ENCODE data around the gene CHCHD3.

Gene CHCHD3

GRCh38 chr7:132793474-132793873, 288.4 kb downstream of the CHCHD3 start:
- no peak for FAIRE-seq

- FAIRE-seq: no peak
Measured at GRCh38 chr7:132791036-132791435, 290.9 kb downstream of the CHCHD3 start.

GRCh38 chr7:132790104-132790503, 291.8 kb downstream of the CHCHD3 start:
- FAIRE-seq: no peak

DNA sequence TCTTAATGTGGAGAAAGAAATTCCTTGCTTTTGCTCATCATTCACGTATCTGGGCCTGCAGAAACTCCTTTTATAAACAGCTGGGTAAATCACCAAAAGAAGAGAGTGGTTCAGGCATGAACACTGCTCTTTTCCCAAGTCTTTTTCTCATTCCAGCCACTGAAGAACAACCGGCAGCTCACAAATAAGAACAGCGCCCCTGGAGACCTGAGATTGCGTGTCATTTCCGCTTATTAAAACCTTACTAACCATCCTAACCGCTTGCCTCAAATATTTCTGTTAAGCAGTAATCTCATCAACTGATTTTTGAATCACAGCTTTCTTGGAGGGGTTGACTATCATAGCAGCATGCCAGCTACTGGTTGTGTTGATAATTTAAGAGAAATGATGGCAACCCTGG, 292.6 kb downstream of the CHCHD3 start:
- FAIRE-seq: no peak

- no peak for FAIRE-seq
Measured at GRCh38 chr7:132785870-132786269, 296.0 kb downstream of the CHCHD3 start.

GRCh38 chr7:132784406-132784805, 297.5 kb downstream of the CHCHD3 start:
- FAIRE-seq: no peak

DNA sequence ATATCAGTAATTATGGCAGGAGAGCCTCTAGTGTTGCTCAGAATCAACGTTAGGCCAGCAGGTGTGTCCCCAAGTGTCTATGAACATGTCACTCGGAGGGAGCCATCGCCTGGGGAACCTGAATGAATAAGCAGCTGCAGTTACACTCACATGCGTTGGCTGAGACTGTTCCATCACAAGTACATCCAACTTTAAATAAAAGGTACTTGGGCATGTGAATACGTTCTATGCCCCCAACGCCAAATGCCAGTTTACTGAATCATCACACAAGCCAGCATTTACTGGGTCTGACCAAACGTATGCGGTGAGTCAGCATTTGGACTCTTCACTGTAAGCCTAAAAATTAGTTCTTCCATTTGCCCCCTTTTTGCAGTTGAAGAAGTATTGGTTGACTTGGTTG, 298.1 kb downstream of the CHCHD3 start:
- FAIRE-seq: no peak

DNA sequence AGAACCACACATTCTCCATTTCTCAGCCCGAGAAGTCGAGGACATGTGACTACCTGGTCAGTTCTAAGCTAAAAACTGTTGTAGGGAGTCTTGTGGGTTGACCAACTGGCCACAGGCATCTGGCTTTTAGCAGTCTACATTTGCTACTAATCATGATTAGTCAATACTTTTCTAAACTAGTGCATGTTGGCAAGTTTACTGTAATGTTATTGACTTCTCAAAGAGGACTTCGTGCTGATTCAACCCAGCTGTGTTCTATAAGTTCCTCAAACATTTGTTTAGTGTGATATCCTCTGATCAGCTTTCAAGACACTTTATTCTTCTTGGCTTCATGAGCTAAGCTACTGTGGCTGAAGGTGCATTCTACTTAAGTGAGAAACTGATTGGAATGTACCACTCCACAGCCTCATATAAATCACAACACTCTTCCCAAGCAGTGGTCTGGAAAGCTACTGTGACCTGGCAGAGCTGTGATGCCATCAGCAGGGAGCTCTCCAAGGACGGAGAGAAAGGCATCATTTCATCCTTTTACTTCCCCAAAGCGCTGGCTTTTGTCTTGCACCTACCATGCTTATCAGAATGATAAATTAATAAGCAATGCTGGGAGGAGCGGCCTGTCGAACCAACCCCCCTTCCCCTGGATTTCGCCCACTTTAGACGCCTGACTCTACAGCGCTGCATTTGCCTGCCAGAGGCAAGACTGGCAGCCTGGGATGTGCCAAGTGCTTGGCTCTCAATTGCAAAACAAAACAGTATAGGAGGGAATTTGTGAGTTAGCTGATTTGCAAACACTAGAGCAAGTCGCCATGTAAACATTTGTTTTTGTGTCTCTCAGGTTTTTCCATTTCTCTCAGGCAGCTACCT, 298.9 kb downstream of the CHCHD3 start:
- FAIRE-seq: no peak

GRCh38 chr7:132780822-132781221, 301.1 kb downstream of the CHCHD3 start:
- FAIRE-seq: no peak

- FAIRE-seq: no peak
Measured at GRCh38 chr7:132779164-132779563, 302.7 kb downstream of the CHCHD3 start.

- no peak for FAIRE-seq
Measured at GRCh38 chr7:132778761-132779160, 303.1 kb downstream of the CHCHD3 start.

DNA sequence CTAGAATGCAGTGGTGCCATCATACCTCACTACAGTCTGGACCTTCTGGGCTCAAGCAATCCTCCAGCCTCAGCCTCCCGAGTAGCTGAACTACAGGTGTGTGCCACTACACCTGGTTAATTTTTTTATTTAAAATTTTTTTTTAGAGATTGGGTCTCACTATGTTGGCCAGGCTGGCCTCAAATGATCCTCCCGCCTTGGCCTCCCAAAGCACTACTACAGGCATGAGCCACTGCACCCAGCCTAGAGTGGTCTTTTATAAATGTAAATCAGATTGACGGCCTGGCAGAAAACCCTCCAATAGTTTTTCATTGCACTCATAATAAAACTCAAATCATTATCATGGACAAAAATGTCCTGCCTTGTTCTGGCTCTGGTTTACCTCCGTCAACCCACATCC, 303.9 kb downstream of the CHCHD3 start:
- FAIRE-seq: no peak

DNA sequence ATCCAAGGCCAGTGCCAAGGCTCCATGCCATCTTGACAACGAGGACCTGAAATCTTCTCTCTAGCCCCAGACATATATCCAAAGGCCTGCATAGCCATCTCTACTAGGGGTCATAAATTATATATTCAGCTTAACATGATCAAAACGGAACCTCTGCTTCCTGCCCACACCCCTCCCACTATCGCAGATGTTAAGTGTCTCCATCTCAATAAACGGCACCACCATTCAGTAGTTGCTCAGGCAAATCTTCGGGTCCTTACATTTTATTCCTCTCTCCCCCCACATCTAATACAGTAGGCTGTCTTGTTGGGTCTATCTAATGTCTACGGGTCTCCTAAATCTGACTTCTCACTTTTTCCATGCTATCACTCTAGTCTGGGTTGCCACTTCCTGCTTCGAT, 304.5 kb downstream of the CHCHD3 start:
- FAIRE-seq: no peak

DNA sequence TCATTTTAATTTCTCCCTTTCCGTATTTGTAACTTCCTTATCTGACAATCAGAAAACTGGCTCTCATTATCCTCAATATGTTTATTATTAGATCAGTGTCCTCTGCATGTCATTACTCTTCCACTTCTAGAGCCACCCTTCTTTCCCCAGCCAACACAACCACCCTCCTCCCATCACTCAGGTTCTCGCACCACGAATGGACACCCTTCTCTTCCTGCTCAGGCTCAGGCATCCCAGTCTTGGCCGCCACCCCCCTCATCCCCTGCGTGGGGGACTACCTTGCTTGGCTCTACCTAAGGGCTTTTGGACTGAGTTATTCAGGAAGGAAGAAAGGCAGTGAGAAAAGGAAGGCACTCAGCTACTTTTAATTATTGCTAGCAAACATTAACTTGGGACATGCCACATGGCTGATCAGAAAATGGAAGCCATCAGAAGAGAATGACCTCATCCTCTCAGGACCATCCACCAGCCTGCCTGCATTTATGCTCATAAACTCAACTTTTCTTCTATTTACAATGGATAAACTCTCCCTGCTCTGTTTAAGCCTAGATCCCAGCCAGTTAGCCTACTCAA, 305.8 kb downstream of the CHCHD3 start:
- FAIRE-seq: no peak

- FAIRE-seq: no peak
Measured at GRCh38 chr7:132773527-132773956, 308.3 kb downstream of the CHCHD3 start.

GRCh38 chr7:132771301-132771730, 310.6 kb downstream of the CHCHD3 start:
- FAIRE-seq: no peak

DNA sequence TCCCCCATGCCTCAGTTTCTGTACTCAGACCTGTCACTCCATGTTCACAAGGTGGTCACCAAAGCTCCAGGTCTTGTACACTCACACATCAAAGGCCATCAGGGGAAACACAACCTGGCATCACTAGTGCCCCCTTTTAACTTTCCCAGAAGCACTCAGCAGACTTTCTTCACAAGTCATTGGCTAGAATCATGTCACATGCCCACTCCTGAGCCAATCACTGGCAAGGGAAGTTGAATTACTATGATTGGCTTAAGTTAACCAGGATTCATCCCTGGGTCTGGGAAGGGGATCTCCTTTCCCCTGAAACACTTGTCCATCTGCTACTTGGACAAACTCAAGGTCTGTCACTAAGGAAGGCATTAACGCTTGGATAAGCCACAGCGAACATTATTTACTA, 311.8 kb downstream of the CHCHD3 start:
- no peak for FAIRE-seq

DNA sequence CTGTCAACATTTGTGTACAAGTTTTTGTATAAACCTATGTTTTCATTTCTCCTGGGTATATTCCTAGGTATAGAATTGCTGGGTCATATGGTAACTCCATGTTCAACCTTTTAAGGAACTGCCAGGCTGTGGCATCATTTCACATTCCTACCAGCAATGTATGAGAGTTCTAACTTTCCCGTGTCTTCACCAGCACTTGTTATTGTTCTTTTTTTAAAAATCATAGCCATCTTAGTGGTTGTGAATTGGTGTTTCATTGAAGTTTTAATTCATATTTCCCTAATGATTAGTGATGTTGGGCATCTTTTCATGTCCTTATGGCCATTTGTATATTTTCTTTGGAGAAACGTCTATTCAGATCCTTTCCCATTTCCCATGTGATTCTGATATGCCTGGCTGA, 312.6 kb downstream of the CHCHD3 start:
- no peak for FAIRE-seq

- FAIRE-seq: no peak
Measured at GRCh38 chr7:132768099-132768498, 313.8 kb downstream of the CHCHD3 start.

DNA sequence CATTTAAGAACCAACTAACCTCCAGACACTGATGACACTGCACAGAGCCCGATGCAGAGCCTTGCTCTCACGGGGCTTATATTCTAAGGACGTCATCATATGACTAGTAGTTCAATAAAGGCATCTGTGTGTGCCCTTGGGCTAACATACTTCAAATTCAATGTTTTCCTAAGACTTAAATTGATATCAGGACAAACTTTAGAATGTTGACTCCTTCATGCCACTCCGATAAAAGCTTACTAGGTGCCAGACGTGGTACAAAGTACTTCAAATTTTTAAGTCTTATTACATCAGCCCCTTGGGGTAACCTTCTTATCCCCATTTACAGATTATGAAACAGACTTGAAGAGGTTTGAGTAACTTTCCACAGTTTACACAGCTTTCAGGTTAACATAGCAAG, 314.5 kb downstream of the CHCHD3 start:
- no peak for FAIRE-seq

DNA sequence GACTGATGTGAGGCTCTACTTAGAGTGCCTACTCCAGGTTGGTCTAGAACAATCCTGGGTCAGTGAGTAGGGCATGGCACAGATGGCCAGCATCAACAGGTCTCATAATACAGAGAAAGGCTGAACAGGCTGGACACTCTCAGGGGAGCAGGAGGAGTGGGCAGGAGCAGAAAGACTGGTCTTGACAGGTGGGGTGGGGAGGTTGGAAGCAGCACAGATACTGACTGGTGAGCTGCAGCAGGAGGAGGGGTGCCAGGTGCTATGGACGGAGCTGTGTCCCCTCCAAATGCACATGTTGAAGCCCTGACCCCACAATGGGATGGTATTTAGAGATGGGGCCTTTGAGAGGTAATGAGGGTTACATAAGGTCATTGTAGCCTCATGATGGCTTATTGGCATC, 315.2 kb downstream of the CHCHD3 start:
- no peak for FAIRE-seq

DNA sequence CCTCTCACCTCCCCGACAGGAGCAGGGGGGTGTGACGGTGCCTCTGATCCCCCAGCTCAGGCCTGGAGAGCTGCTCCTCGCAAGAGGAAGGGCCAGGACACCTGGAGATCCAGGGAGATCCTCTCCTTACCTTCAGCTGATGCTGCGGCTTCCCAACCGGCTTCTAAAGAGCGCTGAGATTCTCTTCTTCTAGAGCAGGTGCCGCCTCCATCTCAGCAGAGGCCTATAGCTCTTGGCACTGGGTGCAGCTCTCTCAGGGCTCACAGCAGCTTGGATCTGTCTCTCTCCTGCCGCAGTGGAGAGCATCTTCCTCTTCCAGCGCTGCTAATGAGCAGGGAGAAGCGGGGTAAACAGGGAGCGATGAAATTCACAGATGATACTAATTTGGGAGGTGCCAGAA, 316.0 kb downstream of the CHCHD3 start:
- FAIRE-seq: no peak

DNA sequence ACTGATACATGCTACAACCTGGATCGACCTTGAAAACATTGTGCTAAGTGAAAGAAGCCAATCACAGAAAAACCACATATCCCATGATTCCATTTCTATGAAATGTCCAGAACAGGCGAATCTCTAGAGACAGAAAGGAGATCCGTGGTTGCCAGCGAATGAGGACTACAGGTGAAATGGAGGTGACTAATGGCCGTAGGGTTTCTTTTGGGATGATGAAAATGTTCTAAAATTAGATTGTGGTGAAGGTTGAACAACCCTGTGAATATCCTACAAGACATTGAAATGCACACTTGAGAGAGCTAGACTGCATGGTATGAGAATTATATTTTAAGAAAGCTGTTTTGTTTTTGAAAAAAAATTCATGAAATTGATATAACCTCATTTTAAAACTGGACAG, 317.1 kb downstream of the CHCHD3 start:
- no peak for FAIRE-seq

GRCh38 chr7:132760866-132761265, 321.0 kb downstream of the CHCHD3 start:
- no peak for FAIRE-seq

GRCh38 chr7:132760244-132760623, 321.7 kb downstream of the CHCHD3 start:
- FAIRE-seq: no peak
